Panc1 (cell line): ENCODE data around the gene SHISA9. TPM values are rescaled to one million over a fixed set of nuclear protein-coding genes. Genes with fewer than 3 reads are reported as not detected.

Experiments used
- ATAC-seq: fragments of 200-7000 bp; cut with Tn5 transposase; 2 replicates; pipeline ENCODE4 v1.9.1; 2020; ENCODE audit warnings: mild to moderate bottlenecking, moderate library complexity
- BruUV-seq: library from RNA; stranded (reverse); fragments of 400-500 nt; replicated peaks from 2 replicates; lab custom pipeline; 2021; lab: Mats Ljungman, UMichigan
- CTCF ChIA-PET: fragments of 300-600 bp; sonication (Branson Sonifier 250); formaldehyde crosslinking; loops from one replicate; lab custom pipeline; 2022; ENCODE audit warnings: antibody characterized with exemption; lab: Charles Lee
- POLR2A ChIA-PET: fragments of 300-600 bp; sonication (Branson Sonifier 250); formaldehyde crosslinking; loops from one replicate; lab custom pipeline; 2022; ENCODE audit warnings: antibody characterized with exemption; lab: Charles Lee
- DNase-seq: peaks from one replicate; pipeline ENCODE4 v3.0.0-alpha.2; 2010; ENCODE audit warnings: low read depth, low spot score
- H3K27ac ChIP-seq: 2 replicates; pipeline ENCODE4 v1.5.1; 2011; ENCODE audit warnings: mild to moderate bottlenecking, low read length, inconsistent platforms
- H3K27me3 ChIP-seq: fragments of 200-500 bp; sonication (Bioruptor generic); 2 replicates; pipeline ENCODE4 v1.6.0; 2014; ENCODE audit warnings: low read length, inconsistent platforms; ENCODE audit not compliant: control insufficient read depth, insufficient read depth
- H3K36me3 ChIP-seq: fragments of 200-500 bp; sonication (Bioruptor generic); 2 replicates; pipeline ENCODE4 v1.5.1; 2014; ENCODE audit warnings: inconsistent platforms, mild to moderate bottlenecking, low read length, moderate library complexity; ENCODE audit not compliant: control insufficient read depth, insufficient read depth
- H3K4me1 ChIP-seq: 2 replicates; pipeline ENCODE4 v1.5.1; 2011; ENCODE audit warnings: inconsistent platforms, mild to moderate bottlenecking, low read length, moderate library complexity; ENCODE audit not compliant: control insufficient read depth, insufficient read depth
- H3K4me3 ChIP-seq, 2 experiments: 2 replicates each; pipeline ENCODE4 v1.5.1; 2011 to 2012; ENCODE audit warnings: low read depth in 2 of 2, low read length in 2 of 2, mild to moderate bottlenecking in 2 of 2, inconsistent platforms in 1 of 2, moderate library complexity in 1 of 2
- H3K9me3 ChIP-seq: fragments of 200-500 bp; sonication (Bioruptor generic); 2 replicates; pipeline ENCODE4 v1.5.1; 2014; ENCODE audit warnings: low read depth, mild to moderate bottlenecking, inconsistent platforms, low read length, moderate library complexity; ENCODE audit not compliant: control insufficient read depth, insufficient read depth
- POLR2AphosphoS5 ChIP-seq: IDR thresholded peaks from 2 replicates; pipeline ENCODE4 v1.6.1; 2012; ENCODE audit warnings: mild to moderate bottlenecking, low read depth, low read length, moderate library complexity
- SIN3A ChIP-seq: IDR thresholded peaks from 2 replicates; pipeline ENCODE4 v1.6.1; 2012; ENCODE audit warnings: low read depth, mild to moderate bottlenecking, low read length, moderate library complexity, borderline replicate concordance; ENCODE audit not compliant: insufficient read depth
- TCF7L2 ChIP-seq: IDR thresholded peaks from 2 replicates; pipeline ENCODE4 v1.6.1; 2011; ENCODE audit warnings: mild to moderate bottlenecking, low read depth, low read length, inconsistent platforms
- in situ Hi-C: cut with HindIII; loops from 2 replicates; pipeline ENCODE4 v1.10.0; 2016; ENCODE audit warnings: low sequenced_read_pairs, low pct_unique_long_range_greater_than_20kb
- intact Hi-C: fragments of 100-400 bp; cut with micrococcal nuclease; formaldehyde crosslinking; loops from one replicate; pipeline ENCODE4 v1.10.0; 2022; ENCODE audit not compliant: unreplicated experiment
- total RNA-seq: library from RNA; stranded (reverse); gene quantifications from one replicate; pipeline ENCODE4 v1.2.1, GENCODE V29; 2021; ENCODE audit not compliant: unreplicated experiment
- TF ChIP-seq, protein P1 (sequence below): fragments of 450-650 bp; IDR thresholded peaks from 2 replicates; pipeline ENCODE4 v1.5.1; 2017; ENCODE audit warnings: mild to moderate bottlenecking
- TF ChIP-seq, protein P2 (sequence below), 2 experiments: IDR thresholded peaks; 2 replicates each; pipeline ENCODE4 v1.6.1; 2011 to 2012; ENCODE audit warnings: low read depth in 2 of 2, control low read depth in 1 of 2, low read length in 1 of 2, mild to moderate bottlenecking in 1 of 2, moderate library complexity in 1 of 2; ENCODE audit not compliant: insufficient read depth in 1 of 2

The SHISA9 gene
- total RNA-seq, 1 experiment from 2014 or later = 0.10 TPM

DNA sequence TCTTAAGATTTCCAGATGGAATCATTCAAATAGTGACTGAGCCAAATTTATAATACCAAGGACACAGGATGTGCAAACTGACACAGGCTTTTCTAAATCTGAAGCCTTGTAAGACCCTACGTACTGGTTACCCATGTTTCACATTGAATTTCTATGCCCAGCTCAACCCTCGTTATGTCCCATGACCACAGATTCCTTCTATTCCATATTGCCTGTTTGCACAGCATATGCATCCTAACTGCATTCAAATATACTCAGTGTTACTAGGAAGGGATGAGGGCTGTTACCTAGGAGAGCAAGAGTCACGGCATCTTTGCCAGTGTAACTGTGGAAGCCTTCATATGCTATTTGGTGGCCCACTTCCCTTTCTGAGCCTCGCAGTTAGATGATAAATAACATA, 305.2 kb downstream of the SHISA9 start:
- DNase-seq = no peak
- in situ Hi-C loops = no loop called here
- Histone ChIP-seq H3K27me3 (no peaks in the 10 kb centered on the region), H3K4me3 (no peak overlapping the region), H3K4me1 (no peaks in the 10 kb centered on the region), H3K36me3 (no peaks in the 10 kb centered on the region), H3K9me3 (no peaks in the 10 kb centered on the region), H3K27ac (no peak overlapping the region)
- CTCF ChIA-PET = no interaction called here
- ATAC-seq = no peak
- TF ChIP-seq, protein P1, sequence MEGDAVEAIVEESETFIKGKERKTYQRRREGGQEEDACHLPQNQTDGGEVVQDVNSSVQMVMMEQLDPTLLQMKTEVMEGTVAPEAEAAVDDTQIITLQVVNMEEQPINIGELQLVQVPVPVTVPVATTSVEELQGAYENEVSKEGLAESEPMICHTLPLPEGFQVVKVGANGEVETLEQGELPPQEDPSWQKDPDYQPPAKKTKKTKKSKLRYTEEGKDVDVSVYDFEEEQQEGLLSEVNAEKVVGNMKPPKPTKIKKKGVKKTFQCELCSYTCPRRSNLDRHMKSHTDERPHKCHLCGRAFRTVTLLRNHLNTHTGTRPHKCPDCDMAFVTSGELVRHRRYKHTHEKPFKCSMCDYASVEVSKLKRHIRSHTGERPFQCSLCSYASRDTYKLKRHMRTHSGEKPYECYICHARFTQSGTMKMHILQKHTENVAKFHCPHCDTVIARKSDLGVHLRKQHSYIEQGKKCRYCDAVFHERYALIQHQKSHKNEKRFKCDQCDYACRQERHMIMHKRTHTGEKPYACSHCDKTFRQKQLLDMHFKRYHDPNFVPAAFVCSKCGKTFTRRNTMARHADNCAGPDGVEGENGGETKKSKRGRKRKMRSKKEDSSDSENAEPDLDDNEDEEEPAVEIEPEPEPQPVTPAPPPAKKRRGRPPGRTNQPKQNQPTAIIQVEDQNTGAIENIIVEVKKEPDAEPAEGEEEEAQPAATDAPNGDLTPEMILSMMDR = no peak
- TF ChIP-seq SIN3A (no peak), TCF7L2 (no peak), POLR2AphosphoS5 (no peak)
- TF ChIP-seq, protein P2, sequence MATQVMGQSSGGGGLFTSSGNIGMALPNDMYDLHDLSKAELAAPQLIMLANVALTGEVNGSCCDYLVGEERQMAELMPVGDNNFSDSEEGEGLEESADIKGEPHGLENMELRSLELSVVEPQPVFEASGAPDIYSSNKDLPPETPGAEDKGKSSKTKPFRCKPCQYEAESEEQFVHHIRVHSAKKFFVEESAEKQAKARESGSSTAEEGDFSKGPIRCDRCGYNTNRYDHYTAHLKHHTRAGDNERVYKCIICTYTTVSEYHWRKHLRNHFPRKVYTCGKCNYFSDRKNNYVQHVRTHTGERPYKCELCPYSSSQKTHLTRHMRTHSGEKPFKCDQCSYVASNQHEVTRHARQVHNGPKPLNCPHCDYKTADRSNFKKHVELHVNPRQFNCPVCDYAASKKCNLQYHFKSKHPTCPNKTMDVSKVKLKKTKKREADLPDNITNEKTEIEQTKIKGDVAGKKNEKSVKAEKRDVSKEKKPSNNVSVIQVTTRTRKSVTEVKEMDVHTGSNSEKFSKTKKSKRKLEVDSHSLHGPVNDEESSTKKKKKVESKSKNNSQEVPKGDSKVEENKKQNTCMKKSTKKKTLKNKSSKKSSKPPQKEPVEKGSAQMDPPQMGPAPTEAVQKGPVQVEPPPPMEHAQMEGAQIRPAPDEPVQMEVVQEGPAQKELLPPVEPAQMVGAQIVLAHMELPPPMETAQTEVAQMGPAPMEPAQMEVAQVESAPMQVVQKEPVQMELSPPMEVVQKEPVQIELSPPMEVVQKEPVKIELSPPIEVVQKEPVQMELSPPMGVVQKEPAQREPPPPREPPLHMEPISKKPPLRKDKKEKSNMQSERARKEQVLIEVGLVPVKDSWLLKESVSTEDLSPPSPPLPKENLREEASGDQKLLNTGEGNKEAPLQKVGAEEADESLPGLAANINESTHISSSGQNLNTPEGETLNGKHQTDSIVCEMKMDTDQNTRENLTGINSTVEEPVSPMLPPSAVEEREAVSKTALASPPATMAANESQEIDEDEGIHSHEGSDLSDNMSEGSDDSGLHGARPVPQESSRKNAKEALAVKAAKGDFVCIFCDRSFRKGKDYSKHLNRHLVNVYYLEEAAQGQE (IDR thresholded peaks at IDR 0.05; ENCODE audit: insufficient read depth in 1 of 2, low read depth in 2 of 2, low read length in 1 of 2) = no peak
- POLR2A ChIA-PET = no interaction called here
- intact Hi-C loops = no loop called here
- BruUV-seq = no TSS peak

DNA sequence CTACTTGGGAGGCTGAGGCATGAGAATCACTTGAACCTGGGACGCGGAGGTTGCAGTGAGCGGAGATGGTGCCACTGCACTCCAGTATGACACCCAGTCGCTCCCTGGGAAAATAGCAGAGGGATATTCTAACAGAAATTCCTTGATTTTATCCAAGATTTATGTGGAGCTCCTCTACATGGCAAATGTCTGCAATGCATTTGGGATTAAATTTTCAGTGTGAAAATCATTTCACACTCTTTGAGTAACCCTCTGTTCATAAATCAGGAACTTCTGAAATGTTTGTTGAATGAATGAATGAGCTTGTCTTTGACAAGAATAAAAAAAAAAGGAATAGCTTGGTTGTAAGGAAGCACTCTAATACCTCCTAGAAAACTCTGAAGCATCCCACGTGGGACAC, 305.8 kb downstream of the SHISA9 start:
- CTCF ChIA-PET = no interaction called here
- Histone ChIP-seq H3K4me3 (no peak overlapping the region), H3K36me3 (no peaks in the 10 kb centered on the region), H3K27ac (no peak overlapping the region), H3K27me3 (no peaks in the 10 kb centered on the region), H3K4me1 (no peaks in the 10 kb centered on the region), H3K9me3 (no peaks in the 10 kb centered on the region)
- TF ChIP-seq SIN3A = no peak
- in situ Hi-C loops (no loop called here), intact Hi-C loops (no loop called here)
- ATAC-seq (no peak), DNase-seq (no peak)
- BruUV-seq = no TSS peak
- POLR2A ChIA-PET = no interaction called here

DNA sequence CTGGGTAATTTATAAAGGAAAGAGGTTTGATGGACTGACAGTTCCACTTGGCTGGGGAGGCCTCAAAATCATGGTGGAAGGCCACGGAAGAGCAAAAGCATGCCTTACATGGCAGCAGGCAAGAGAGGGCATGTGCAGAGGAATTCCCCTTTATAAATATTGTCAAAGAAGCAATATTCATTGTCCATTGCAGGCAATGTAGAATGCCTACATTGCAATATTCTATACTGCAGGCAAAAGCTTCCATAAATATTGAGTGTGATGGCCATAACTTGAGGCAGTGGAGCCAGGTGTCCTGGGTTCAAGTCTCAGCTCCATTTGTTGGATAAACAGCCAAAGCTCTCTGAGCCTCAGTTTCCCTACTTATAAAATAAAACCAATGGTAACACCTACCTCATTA, 322.3 kb downstream of the SHISA9 start:
- H3K27me3 ChIP-seq = no peaks in the 10 kb centered on the region
- no peak overlapping the region for H3K4me3 ChIP-seq
- ATAC-seq (no peak), DNase-seq (no peak)
- ChIA-PET CTCF (no interaction called here), POLR2A (no interaction called here)
- no peaks in the 10 kb centered on the region for H3K9me3 ChIP-seq
- no peaks in the 10 kb centered on the region for H3K4me1 ChIP-seq
- BruUV-seq = no TSS peak
- no peak overlapping the region for H3K27ac ChIP-seq
- TF ChIP-seq, protein P2 (IDR thresholded peaks at IDR 0.05; ENCODE audit: insufficient read depth in 1 of 2, low read depth in 2 of 2, low read length in 1 of 2) = no peak
- TF ChIP-seq POLR2AphosphoS5 (no peak), TCF7L2 (no peak), SIN3A (no peak)
- TF ChIP-seq, protein P1 = no peak
- intact Hi-C loops (no loop called here), in situ Hi-C loops (no loop called here)
- no peaks in the 10 kb centered on the region for H3K36me3 ChIP-seq
